Liver (tissue), 3 donors: ENCODE results near the gene SEMA5A.

Experiments
- CTCF ChIP-seq: fragments of 150-350 bp; IDR thresholded peaks from 2 replicates; pipeline ENCODE4 v1.5.1; 2017; ENCODE audit warnings: improper control_type of control experiment, low read depth, low read length; ENCODE audit not compliant: missing input control
- GABPA ChIP-seq, 2 donors: IDR thresholded peaks in 1 of 2; conservative IDR thresholded peaks in 1 of 2; 2 replicates each; pipeline ENCODE4 v1.6.1; 2016; ENCODE audit warnings: antibody characterized with exemption in 2 of 2, mild to moderate bottlenecking in 1 of 2, moderate library complexity in 1 of 2
- RAD21 ChIP-seq, 2 donors: IDR thresholded peaks; 2 replicates each; pipeline ENCODE4 v1.6.1; 2016; ENCODE audit warnings: antibody characterized with exemption in 2 of 2, mild to moderate bottlenecking in 2 of 2
- ZBTB33 ChIP-seq: IDR thresholded peaks from 2 replicates; pipeline ENCODE4 v1.6.1; 2016; ENCODE audit warnings: antibody characterized with exemption
- donor health status: healthy.
- donor health status: healthy.

GRCh38 chr5:9186069-9186468, 359.8 kb downstream of the SEMA5A start:
- TF ChIP-seq CTCF = no peak
- no peak for TF ChIP-seq GABPA (IDR thresholded peaks at IDR 0.05 in 1 of 2, conservative IDR thresholded peaks at IDR 0.05 in 1 of 2)
- TF ChIP-seq RAD21 (IDR thresholded peaks at IDR 0.05) = no peak
- no peak for TF ChIP-seq ZBTB33
